ENCODE data around the gene SOCS2. TPM values are rescaled to one million over a fixed set of nuclear protein-coding genes. Genes with fewer than 3 reads are reported as not detected.

SOCS2 gene
- total RNA-seq, 1 donor from 2014 or later: 10.5 TPM

- no peaks in the 10 kb centered on the region for H3K36me3 ChIP-seq (ENCODE audit: control insufficient read depth, insufficient read depth, low read length)
- DNase-seq (ENCODE audit: low read depth): no peak
- no peak for TF ChIP-seq CTCF (IDR thresholded peaks at IDR 0.05; ENCODE audit: insufficient read depth, low read length, severe bottlenecking)
- no peak for FAIRE-seq
- H3K27me3 ChIP-seq (ENCODE audit: control insufficient read depth, insufficient read depth, low read length): no peaks in the 10 kb centered on the region
- no peak overlapping the region for H3K4me3 ChIP-seq (ENCODE audit: low read depth, low read length)
Measured at GRCh38 chr12:93614917-93615596, 42.6 kb downstream of the SOCS2 start.

- no peaks in the 10 kb centered on the region for H3K27me3 ChIP-seq (ENCODE audit: control insufficient read depth, insufficient read depth, low read length)
- peak; percentile 95 for DNase-seq (ENCODE audit: low read depth)
- FAIRE-seq: no peak
- TF ChIP-seq CTCF (IDR thresholded peaks at IDR 0.05; ENCODE audit: insufficient read depth, low read length, severe bottlenecking): no peak
- H3K4me3 ChIP-seq (ENCODE audit: low read depth, low read length): no peak overlapping the region
- H3K36me3 ChIP-seq (ENCODE audit: control insufficient read depth, insufficient read depth, low read length): no peaks in the 10 kb centered on the region
Measured at GRCh38 chr12:93616584-93617101, 44.2 kb downstream of the SOCS2 start.

- Histone ChIP-seq H3K27me3 (ENCODE audit: control insufficient read depth, insufficient read depth, low read length) (no peaks in the 10 kb centered on the region), H3K4me3 (ENCODE audit: low read depth, low read length) (no peak overlapping the region), H3K36me3 (ENCODE audit: control insufficient read depth, insufficient read depth, low read length) (no peaks in the 10 kb centered on the region)
- no peak for TF ChIP-seq CTCF (IDR thresholded peaks at IDR 0.05; ENCODE audit: insufficient read depth, low read length, severe bottlenecking)
- DNase-seq (ENCODE audit: low read depth) (no peak), FAIRE-seq (no peak)
Measured at GRCh38 chr12:93618891-93619410, 46.5 kb downstream of the SOCS2 start.

- no peak overlapping the region for H3K4me3 ChIP-seq (ENCODE audit: low read depth, low read length)
- FAIRE-seq (no peak), DNase-seq (ENCODE audit: low read depth) (no peak)
- H3K27me3 ChIP-seq (ENCODE audit: control insufficient read depth, insufficient read depth, low read length): no peaks in the 10 kb centered on the region
- H3K36me3 ChIP-seq (ENCODE audit: control insufficient read depth, insufficient read depth, low read length): no peaks in the 10 kb centered on the region
- TF ChIP-seq CTCF (IDR thresholded peaks at IDR 0.05; ENCODE audit: insufficient read depth, low read length, severe bottlenecking): no peak
Measured at GRCh38 chr12:93621986-93622385, 49.5 kb downstream of the SOCS2 start.

GRCh38 chr12:93622485-93622884, 50.0 kb downstream of the SOCS2 start:
- TF ChIP-seq CTCF (IDR thresholded peaks at IDR 0.05; ENCODE audit: insufficient read depth, low read length, severe bottlenecking): no peak
- DNase-seq (ENCODE audit: low read depth): no peak
- no peak for FAIRE-seq
- no peaks in the 10 kb centered on the region for H3K27me3 ChIP-seq (ENCODE audit: control insufficient read depth, insufficient read depth, low read length)
- no peak overlapping the region for H3K4me3 ChIP-seq (ENCODE audit: low read depth, low read length)
- no peaks in the 10 kb centered on the region for H3K36me3 ChIP-seq (ENCODE audit: control insufficient read depth, insufficient read depth, low read length)
